ENCODE measurements around the gene CACFD1.

Gene CACFD1

DNA sequence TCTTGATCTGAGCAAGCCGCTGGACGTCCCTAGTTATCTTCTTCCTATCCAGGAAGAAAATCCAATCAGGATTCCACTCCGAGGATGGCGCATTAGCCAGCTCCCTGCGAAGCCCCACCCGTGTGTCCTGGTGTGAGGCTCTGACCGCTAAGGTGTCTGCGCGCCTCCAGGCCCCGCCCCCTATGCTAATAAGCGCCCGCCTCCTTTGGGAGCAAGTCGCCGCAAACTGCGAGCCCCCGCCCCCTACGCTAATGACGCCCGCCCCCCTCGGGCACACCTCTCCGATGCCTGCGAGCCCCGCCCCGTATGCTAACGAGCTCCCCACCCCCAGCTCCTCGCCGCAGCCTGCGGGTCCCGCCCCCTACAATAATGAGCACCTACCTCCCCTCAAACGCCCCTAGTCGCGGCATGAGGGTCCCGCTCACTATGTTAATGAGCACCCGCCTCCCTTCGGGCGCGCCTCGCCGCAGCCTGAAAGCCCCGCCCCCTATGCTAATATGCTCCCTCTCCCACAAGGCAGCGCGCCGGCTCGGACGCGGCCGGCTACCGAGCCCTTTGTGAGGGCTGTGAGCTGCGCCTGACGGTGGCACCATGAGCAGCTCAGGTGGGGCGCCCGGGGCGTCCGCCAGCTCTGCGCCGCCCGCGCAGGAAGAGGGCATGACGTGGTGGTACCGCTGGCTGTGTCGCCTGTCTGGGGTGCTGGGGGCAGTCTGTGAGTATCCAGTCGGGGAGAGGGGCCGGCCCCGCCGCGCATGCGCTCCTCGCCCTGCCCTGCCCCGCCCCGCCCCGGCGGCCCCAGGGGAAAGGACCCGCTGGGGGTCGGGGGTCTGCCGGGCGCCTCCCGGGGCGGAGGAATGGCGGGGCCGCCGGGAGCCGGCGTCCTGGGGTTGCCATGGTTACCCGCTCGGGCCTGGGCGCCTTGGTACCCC lies at the start of gene CACFD1:
CACFD1 (plus strand) TSS at position 503 of the 929 bp plus-strand sequence; CDS start at position 592, 89 bp downstream.
- peak; percentile 96 for DNase-seq

DNA sequence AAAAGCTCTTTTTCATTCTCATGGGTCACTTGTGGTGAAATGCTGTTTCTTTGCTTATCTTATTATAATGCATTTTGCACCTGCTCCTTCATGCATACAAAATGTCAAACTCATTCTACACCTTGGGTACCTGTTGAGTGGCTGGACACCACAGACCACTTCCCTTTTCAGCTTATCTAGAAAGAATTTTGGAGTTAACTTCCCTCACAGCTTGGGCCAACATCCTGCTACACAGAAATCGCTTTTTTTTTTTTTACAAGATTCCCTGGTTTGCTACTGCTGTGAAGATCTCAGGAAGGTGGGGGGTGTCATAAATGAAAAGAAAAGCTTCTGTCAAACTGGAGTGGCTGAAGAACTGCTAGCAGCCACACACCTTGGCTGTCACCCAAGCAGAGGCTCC lies 44.6 kb upstream of the CACFD1 start:
- no peak for DNase-seq

DNA sequence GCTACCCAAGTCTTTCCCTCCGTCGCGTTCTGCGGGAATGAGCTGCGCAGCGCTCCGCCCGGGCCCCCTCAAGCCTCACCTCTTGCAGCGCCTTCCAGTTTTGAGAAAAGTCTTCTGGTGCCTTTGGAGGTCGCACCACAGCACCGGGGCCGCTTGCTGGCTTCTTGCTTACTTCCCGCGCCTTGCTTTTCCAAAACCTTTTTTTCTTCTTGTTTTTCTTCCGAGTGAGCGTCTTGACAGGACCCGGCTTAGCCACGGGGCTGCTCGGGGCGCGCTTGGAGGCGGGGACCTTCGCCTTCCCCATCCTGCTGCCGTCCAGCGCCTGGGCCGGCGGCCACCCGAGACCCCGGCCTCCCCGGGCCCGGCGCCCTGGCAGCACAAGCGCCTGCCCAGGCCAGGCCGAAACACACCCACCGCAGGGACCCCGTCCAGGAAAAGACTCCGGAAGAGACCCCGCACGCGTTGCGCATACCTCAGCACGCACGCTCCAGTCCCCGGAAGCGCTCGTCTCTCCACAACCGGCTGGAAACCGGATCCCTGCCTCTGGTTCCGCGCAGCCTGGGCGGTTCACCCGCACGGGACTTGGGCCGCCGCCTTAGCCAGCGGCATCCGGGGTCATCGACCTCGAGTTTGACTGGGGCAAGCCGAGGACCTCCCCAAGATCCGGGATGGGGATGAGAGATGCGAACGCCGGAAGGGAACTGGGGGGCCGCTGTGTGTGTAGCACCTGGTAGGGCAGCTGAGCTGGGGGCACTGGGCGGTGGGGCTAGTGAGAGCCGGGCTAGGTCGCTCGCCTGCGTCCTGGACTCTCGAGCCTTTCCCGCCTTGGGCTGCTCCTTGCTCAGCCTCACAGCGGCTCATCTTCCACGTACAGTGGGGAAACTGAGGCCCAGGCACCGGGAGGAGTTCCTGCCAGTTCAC lies 42.0 kb upstream of the CACFD1 start, which contains the start of gene REXO4:
REXO4 (minus strand) TSS at position 470 of the 921 bp plus-strand sequence; CDS start at position 304, 166 bp downstream.
- DNase-seq: peak; percentile 71

DNA sequence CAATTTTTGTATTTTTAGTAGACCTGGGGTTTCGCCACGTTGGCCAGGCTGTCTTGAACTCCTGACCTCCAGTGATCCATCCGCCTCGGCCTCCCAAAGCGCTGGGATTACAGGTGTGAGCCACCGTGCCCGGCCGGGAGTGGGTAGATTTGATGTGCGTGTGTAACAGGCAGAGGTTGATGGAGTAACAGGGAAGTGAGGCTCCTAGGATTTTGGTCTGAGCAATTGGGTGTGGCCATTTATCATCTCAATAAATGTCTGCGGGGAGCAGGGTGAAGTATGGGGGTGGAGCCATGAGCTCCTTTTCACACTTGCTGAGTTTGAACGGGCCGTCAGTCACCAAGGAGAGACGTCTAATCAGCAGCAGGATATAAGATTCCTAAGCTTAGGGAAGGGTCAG lies 40.8 kb upstream of the CACFD1 start:
- no peak for DNase-seq

DNA sequence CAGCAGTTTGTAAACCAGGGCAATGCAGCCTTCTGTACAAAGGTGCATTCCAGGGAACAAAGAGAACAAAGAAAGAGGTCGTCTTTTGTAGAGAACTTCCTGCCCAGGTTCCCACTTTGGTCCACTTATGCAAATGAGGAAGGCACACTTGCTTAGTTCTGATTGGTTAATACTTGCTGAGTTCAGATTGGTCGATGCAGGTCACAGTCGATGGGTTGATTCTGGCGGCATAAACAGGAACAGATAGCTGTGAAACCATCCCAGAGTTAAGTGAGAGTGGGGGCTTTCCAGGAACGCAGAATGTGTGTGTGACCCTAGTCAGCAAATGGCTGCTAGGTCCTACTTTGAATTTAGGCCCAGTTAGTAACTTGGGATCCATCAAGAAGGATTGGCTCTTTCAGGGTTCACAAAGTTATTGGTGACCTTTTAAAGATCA lies 39.4 kb upstream of the CACFD1 start:
- no peak for DNase-seq

DNA sequence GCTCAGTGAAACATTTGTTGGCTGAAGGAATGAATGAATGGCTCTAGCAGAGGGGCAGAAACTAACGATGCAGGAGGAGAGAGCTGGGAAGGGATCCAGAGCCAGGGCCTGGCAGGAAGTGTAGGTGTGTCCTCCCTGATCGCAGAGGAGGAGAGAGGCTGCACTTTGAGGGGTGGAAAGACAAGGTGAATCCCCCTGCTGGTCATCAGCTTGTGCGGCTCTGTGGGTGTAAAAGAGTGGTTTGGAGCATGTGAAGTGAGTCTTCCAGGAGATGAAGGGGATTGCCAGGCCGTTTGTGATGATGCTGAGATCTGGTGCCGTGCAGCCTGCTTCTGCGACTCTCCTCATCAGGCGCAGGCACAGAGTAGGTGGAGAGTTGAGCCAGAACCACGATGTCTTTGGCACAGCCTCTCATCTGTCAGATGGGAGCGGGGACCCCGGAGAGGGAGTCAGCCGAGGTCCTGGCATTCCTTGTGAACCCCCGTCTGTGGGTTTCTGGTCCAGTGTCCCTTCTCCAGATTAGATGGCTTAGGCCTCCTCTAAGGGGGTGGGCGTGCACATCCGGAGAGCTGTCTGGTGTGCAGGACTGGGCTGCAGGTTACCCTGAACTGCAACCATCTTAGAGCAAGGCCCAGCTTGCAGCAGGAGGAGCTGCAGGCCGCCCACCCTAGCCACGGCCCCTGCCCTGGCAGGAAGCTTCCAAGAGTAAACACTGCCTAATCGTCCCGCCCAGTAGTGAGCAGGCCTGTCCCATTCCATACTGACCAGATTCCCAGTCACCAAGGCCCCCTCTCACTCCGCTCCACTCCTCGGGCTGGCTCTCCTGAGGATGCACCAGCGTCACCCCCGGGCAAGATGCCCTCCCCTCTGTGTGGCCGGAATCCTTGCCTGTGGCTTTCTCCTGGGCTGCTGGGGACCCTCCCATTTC lies 37.9 kb upstream of the CACFD1 start, which contains the start of gene ADAMTS13:
ADAMTS13 (plus strand) TSS at position 753 of the 928 bp plus-strand sequence; CDS start at position 830, 77 bp downstream.
- DNase-seq: no peak

DNA sequence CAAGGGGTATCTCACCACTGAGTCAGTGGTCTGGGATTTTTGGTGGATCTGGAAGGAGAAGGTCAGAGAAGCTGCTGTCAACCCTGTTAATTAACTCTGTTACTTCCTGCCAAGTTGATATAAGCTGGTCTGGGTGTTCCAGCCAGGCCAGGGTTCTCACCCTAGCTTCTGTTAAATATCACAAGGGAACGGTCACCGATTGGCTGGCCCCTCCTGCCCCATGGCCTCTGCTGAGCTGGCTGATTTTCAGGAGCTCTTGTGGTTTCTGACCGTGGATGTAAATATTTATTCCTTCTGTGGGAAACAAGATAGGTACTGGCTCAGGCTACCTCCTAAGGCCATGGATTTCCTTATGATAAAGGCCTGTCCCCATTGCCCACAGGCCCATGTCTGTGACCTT lies 36.6 kb upstream of the CACFD1 start:
- DNase-seq: no peak

DNA sequence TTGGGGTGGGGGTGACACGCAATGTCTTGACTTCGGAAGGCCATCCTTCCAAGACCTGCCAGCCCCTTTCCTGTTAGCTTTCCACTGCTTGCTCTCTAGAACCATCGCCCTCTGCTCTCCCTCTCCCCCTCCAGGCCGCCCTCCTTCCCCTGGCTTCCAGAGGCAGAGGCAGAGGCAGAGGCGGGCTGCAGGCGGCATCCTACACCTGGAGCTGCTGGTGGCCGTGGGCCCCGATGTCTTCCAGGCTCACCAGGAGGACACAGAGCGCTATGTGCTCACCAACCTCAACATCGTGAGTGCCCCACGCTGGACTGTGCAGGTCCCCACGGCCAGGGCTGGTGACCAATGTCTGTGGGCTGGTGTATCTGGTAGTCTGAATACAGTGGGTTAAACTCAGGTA lies 35.6 kb upstream of the CACFD1 start:
- no peak for DNase-seq

DNA sequence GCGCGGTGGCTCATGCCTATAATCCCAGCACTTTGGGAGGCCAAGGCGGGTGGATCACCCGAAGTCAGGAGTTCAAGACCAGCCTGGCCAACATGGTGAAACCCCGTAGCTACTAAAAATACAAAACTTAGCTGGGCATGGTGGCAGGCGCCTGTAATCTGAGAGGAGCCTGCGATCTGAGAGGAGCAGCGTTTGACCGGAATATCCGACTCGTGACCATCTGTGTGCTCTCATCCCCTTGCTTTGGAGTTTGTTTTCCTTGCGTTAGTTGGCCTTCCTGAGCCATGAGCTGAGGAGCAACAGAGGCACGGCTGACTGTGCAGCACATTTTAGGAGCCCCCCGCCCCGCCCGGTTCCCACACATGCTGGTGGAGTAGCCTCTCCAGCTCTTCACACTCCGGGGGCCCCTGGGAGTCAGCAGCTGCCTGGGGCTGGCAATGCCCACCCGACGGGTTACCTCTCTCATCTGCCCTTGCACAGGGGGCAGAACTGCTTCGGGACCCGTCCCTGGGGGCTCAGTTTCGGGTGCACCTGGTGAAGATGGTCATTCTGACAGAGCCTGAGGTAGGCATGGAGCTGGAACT lies 34.6 kb upstream of the CACFD1 start:
- DNase-seq: no peak

DNA sequence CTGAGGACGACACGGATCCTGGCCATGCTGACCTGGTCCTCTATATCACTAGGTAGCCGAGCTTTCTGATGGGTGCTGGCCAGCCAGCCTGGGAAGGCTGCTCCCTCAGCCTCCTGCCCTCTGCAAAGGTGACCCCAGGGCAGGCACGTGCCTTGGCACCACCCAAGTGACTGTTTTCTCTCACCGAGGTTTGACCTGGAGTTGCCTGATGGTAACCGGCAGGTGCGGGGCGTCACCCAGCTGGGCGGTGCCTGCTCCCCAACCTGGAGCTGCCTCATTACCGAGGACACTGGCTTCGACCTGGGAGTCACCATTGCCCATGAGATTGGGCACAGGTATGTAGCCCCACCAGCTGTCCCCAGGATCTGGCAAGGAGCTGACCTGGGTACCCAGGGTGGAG lies 33.8 kb upstream of the CACFD1 start:
- DNase-seq: no peak

DNA sequence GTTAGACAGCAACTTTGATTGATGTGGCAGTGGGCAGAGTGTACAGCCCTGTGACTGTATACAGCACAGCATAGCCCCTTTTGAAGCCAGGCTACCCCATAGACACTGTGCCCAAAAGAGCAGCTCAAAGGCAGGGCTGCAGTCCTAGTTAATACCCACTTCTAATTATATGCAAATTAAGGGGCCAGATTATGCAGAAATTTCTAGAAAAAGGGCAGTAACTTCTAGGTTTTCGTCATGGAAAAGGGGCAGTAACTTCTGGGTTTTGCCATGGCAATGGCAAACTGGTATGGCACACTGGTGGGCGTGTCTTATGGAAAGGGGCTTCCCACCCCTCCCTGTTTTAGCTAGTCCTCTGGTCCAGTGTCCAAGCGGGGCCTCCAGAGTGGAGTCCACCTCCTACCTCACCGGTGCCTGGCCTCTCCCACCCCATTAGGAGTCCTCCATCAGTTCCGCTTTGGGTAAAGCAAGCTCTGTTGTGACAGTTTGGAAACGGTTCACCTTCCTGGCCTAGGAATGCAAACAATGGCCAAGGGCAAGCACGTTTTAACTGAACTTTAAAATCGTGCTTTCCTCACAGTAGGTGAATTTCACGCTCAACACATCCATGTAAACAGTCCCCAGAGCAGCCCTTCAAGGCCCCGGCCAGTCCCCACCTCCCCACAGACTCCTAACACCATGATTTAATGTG lies 32.0 kb upstream of the CACFD1 start:
- DNase-seq: no peak

DNA sequence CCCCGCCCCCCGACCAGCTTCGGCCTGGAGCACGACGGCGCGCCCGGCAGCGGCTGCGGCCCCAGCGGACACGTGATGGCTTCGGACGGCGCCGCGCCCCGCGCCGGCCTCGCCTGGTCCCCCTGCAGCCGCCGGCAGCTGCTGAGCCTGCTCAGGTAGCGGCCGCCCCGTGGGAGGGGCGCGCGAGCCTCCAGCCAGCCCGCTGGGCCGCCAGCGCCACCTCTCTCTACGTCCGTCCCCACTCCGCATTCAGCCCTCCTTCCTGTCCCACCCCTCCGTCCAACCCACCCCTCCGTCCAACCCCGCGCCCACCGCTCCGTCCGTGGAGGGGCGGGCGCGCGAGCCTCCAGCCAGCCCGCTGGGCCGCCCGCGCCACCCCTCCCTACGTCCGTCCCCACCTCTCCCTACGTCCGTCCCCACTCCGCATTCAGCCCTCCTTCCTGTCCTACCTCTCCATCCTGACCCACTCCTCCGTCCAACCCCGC lies 31.1 kb upstream of the CACFD1 start:
- DNase-seq: no peak

DNA sequence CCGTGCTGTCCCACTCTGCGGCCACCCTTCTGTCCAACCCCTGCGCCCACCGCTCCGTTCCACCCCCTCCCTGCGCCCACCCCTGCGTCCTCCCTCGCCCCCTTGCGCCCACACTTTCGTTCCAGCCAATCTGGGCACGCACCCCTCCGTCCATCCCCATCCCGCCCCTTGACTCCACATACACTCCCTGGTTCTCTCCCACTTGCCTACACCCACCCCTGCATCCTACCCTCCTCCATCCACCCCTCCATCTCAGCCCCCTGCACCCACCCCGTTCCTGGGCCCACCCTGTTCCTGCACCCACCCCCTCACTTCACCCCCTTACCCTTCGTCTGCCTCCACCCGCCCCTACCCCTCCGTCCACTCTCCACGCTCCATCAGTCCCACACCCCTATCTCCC lies 30.6 kb upstream of the CACFD1 start:
- no peak for DNase-seq

DNA sequence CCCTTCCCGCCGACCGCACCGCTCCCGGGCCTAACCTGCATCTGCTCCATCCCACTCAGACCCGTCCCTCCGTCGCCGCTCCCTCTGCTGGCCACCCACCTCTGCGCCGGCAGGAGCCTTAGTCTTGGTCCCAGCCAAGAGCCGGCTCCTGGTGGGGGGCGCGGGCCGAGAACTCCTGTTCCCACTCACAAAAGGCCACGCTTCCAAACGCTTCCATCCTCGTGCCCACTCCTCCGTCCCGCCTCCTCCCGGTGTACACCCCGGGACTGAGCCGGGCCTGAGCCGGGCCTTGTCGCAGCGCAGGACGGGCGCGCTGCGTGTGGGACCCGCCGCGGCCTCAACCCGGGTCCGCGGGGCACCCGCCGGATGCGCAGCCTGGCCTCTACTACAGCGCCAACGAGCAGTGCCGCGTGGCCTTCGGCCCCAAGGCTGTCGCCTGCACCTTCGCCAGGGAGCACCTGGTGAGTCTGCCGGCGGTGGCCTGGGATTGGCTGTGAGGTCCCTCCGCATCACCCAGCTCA lies 30.1 kb upstream of the CACFD1 start:
- DNase-seq: no peak

DNA sequence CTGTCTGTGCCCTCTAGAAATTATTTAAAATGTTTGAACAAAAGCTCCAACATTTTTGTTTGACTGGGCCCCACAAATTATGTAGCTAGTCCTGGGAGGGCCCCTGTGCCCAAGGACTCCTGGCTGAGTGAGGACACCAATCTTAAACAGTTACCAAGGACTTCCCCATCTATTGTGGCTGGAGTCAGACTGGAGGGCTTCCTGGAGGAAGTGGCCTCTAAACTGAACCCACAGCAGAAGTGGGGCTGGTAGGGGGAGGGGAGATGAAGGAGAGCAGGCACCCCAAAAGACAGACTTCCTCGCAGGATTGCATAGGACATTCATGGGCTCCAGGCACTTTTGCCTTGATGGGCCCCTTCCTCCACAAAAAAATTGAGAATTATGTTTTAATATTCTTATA lies 29.5 kb upstream of the CACFD1 start:
- no peak for DNase-seq

DNA sequence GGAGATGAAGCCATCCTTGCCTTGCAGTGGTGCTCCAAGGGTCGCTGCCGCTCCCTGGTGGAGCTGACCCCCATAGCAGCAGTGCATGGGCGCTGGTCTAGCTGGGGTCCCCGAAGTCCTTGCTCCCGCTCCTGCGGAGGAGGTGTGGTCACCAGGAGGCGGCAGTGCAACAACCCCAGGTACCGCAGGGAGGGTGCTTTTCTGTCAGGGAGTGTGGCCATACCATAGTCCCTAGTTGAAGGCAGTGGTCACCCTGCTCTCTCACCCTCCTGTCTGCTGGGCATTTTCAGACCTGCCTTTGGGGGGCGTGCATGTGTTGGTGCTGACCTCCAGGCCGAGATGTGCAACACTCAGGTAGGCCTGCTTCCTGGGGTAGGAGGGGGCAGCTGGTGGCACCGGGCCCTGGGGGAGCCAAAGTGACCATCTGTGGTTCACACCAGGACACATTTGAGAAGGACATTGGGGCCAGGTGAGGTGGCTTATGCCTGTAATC lies 26.4 kb upstream of the CACFD1 start:
- DNase-seq: no peak

DNA sequence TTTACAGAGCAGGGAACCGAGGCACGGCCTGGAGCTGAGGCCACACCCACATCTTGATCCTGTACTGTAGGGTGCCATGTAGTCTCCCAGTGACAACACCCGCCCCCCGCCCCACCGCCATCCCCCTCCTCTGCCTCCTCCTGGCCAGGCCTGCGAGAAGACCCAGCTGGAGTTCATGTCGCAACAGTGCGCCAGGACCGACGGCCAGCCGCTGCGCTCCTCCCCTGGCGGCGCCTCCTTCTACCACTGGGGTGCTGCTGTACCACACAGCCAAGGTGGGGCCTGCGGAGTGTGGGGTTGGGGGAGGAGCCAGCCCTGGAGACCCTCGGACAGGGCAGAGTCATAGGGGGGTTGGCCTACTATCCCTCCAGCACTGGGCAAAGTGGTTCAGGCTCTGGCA lies 23.1 kb upstream of the CACFD1 start:
- no peak for DNase-seq

DNA sequence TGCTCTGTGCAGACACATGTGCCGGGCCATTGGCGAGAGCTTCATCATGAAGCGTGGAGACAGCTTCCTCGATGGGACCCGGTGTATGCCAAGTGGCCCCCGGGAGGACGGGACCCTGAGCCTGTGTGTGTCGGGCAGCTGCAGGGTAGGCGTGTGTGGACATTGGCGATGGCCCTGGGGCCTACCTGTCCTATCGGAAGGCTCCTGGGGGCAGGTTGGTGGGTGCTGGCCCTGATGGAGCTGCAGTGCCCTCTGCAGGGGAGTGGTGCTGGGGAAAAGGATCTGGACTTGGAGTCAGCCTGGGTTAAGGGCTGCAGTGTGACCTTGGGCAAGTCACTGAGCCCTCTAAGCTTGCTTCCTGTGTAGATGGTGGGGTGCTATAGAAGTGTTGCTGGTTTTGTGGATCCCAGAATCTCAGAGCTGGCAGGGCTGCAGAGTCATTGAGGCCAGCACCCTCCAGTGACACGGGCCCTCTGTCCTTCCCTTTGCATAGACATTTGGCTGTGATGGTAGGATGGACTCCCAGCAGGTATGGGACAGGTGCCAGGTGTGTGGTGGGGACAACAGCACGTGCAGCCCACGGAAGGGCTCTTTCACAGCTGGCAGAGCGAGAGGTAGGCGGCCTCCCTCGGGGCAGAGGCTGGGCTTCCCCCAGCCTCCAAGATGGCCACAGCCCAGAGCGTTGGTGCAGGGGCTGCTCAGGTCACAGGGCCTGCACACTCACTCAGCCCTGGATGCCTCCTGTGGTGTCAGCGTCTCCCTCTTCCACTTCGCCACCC lies 21.8 kb upstream of the CACFD1 start:
- no peak for DNase-seq

DNA sequence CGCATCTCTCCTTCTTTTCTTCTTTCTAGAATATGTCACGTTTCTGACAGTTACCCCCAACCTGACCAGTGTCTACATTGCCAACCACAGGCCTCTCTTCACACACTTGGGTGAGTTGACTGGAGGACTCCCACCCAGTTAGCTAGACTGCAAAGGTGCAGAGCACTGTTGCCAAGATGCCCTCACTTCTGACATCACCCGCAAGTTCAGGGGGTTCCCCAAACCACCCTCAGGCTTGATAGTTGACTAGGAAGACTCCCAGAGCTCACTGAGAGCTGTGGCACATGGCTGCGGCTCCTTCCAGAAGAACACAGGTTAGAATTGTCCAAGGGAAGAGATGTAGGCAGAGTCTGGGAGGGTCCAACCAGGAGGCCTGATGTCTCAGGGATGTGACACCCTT lies 20.4 kb upstream of the CACFD1 start:
- no peak for DNase-seq

DNA sequence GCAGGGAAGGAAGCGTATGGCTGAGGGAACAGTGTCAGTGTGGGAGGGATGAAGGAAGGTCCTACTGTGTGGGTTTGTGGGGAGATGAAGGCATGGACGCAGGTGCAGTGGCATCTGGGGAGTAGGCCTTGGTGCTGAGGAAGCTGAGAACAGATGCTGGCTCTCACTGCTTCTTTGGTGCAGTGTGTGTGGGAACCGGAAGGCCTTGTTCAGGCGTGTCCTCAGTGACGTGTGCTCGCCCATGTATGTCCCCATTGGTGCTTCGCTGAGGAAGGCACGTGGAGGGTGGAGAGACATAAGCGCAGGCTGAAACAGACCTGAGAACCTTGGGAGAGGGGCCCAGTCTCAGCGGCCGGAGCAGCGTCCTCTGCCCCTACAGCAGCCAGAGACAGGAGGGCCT lies 18.9 kb upstream of the CACFD1 start:
- no peak for DNase-seq
